Measurements from ENCODE around the gene RBM45. TPM values are rescaled to one million over a fixed set of nuclear protein-coding genes. Genes with fewer than 3 reads are reported as not detected.

Gene RBM45, protein sequence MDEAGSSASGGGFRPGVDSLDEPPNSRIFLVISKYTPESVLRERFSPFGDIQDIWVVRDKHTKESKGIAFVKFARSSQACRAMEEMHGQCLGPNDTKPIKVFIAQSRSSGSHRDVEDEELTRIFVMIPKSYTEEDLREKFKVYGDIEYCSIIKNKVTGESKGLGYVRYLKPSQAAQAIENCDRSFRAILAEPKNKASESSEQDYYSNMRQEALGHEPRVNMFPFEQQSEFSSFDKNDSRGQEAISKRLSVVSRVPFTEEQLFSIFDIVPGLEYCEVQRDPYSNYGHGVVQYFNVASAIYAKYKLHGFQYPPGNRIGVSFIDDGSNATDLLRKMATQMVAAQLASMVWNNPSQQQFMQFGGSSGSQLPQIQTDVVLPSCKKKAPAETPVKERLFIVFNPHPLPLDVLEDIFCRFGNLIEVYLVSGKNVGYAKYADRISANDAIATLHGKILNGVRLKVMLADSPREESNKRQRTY
- total RNA-seq (2021; ENCODE audit: unreplicated experiment) = 7.4 TPM
- polyA plus RNA-seq (2012) = 4.3 and 5.8 TPM in 2 replicates
- Bru-seq, nascent RNA = percentile 61 among the genes with signal in this experiment
- BruChase-seq, experiment 1, labeled RNA remaining after a 6-hour chase = percentile 58 among the genes with signal in this experiment
- percentile 56 among the genes with signal in this experiment for BruChase-seq, experiment 2, labeled RNA remaining after a 2-hour chase
- long read RNA-seq, transcript RBM45-201 (10 exons, 1,785 nt) = major isoform, 8 of 21 reads
- long read RNA-seq, transcript RBM45-207 (10 exons, 1,788 nt) = minor isoform, 6 of 21 reads
- long read RNA-seq, partial matches to known transcripts = 4 of 21 reads
- long read RNA-seq, other reads (novel, unspliced or antisense) = 3 of 21 reads

DNA sequence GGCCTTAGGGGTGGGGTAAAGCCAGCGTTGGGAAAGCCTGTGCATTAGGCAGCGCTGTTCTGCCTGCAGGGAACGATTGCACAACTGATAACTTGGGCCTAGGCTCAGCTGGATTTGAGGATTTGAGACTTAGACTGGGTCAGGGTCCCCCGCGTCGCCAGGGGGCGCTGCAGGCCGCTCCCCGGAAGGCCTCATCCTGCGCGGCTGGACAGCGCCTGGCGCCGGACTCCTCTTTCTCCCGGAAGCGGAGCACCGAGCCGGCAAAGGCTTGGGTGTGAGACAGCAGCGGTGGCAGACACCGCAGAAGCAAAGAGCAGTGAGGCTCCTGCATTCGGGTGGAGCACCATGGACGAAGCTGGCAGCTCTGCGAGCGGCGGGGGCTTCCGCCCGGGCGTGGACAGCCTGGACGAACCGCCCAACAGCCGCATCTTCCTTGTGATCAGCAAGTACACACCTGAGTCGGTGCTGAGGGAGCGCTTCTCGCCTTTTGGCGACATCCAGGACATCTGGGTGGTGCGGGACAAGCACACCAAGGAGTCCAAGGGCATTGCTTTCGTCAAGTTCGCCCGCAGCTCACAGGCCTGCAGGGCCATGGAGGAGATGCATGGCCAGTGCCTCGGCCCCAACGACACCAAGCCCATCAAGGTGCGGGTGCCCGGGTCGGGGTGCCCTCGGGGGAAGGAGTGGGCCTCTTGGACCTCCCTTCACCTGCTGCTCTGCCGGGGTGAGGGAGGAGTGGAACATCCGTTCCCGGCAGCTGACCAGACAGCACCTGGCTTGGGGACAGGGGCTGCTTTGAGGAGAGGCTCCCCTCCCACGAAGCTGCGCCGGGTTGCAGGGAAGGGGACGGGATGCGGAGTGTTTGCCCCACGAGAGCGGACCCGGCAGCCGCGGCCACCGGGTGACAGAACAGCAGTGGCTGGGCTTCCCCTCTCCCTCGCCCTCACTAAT is at the start of gene RBM45:
RBM45 (plus strand) TSS at position 236 of the 951 bp plus-strand sequence; CDS start at position 346, 110 bp downstream.
- ChIA-PET CTCF (interaction anchor here (1.0 to 2.4 kb wide), 13 partner anchors 9 to 588 kb away, joined by 3 to 25 read pairs (median 4); no protein-coding TSS in a partner anchor), RAD21 (ENCODE audit: low non-redundant PET in 1 of 2, low total read pairs in 2 of 2, uncharacterized antibody in 2 of 2, unreplicated experiment in 2 of 2) (interaction anchor here in 1 of 2 experiments (0.7 kb wide), 1 partner anchor 128 kb away, joined by 3 read pairs; no protein-coding TSS in a partner anchor), POLR2A (interaction anchor here (1.0 to 2.3 kb wide), 2 partner anchors 300 to 302 kb away, joined by 3 to 11 read pairs; no protein-coding TSS in a partner anchor)
- H3K27me3 ChIP-seq (ENCODE audit: insufficient read depth, low read length) = no peaks in the 10 kb centered on the region
- H3K9me2 ChIP-seq (ENCODE audit: insufficient read depth) = no peaks in the 10 kb centered on the region
- no TSS peak for BruUV-seq (replicated peaks)
- peak; percentile 97 for ATAC-seq
- peak within 1 kb of the TSS; percentile 94 for H2AFZ ChIP-seq (ENCODE audit: low read depth, low read length, poor library complexity, severe bottlenecking)
- H3K79me2 ChIP-seq (ENCODE audit: insufficient read depth, low read length) = peaks cover 7% of the 10 kb centered on the region; the same call in 1 of the 2 replicates
- peak within 1 kb of the TSS; percentile 58 for H3K27ac ChIP-seq (ENCODE audit: low read depth, low read length)
- H3K9me3 ChIP-seq (ENCODE audit: control insufficient read depth in 1 of 2, insufficient read depth in 1 of 2, low read depth in 1 of 2, low read length in 2 of 2) = no peaks in the 10 kb centered on the region
- H3K4me3 ChIP-seq (replicated peaks in 1 of 2; ENCODE audit: low read depth in 1 of 2, low read length in 2 of 2) = peak within 1 kb of the TSS; percentile 77 to 97
- intact Hi-C loops (cut with micrococcal nuclease) = loop anchor here (1.0 to 5.0 kb wide), 2 partner anchors 130 to 302 kb away; no protein-coding TSS in a partner anchor
- H3K36me3 ChIP-seq (ENCODE audit: control insufficient read depth in 1 of 2, insufficient read depth in 2 of 2, low read length in 2 of 2) = 0 out of 4 replicates have a peak, but pooled peaks cover 0 to 1% of the 10 kb centered on the region in 2 experiments
- peaks cover 2 to 11% of the 10 kb centered on the region in 2 experiments; a peak in 1 of 4 replicates for H3K4me1 ChIP-seq (ENCODE audit: control insufficient read depth in 1 of 2, insufficient read depth in 2 of 2, low read length in 2 of 2)
- peak within 1 kb of the TSS; percentile 87 for H3K4me2 ChIP-seq (ENCODE audit: low read length)
- peak; percentile 87 for DNase-seq (ENCODE audit: low read depth, low spot score)
- peak within 1 kb of the TSS; percentile 73 for H3K9ac ChIP-seq (ENCODE audit: low read length)
- no peaks in the 10 kb centered on the region for H4K20me1 ChIP-seq (ENCODE audit: insufficient read depth)
- TF ChIP-seq CEBPB (IDR thresholded peaks at IDR 0.05; ENCODE audit: low read depth) = peak; percentile 98
- TF ChIP-seq CBX3 (IDR thresholded peaks at IDR 0.05; ENCODE audit: low read depth) = peak; percentile 99
- TF ChIP-seq ZFX (IDR thresholded peaks at IDR 0.05) = peak; percentile 87
- peak; percentile 83 for TF ChIP-seq YY1 (IDR thresholded peaks at IDR 0.05; ENCODE audit: extremely low read depth, insufficient replicate concordance, low read depth, low read length)
- TF ChIP-seq EZH2phosphoT487 (IDR thresholded peaks at IDR 0.05; ENCODE audit: borderline replicate concordance) = no peak
- TF ChIP-seq TCF7L2 (IDR thresholded peaks at IDR 0.05; ENCODE audit: borderline replicate concordance, extremely low read depth, insufficient read depth, insufficient read length) = peak; percentile 9
- TF ChIP-seq POLR2AphosphoS5 (IDR thresholded peaks at IDR 0.05; ENCODE audit: low read depth, low read length) = peak; percentile 96
- TF ChIP-seq REST (IDR thresholded peaks at IDR 0.05; ENCODE audit: low read depth) = peak; percentile 56
- TF ChIP-seq SP1 (IDR thresholded peaks at IDR 0.05; ENCODE audit: low read depth) = peak; percentile 54; the same call in 1 of the 2 replicates
- TF ChIP-seq, protein P1, sequence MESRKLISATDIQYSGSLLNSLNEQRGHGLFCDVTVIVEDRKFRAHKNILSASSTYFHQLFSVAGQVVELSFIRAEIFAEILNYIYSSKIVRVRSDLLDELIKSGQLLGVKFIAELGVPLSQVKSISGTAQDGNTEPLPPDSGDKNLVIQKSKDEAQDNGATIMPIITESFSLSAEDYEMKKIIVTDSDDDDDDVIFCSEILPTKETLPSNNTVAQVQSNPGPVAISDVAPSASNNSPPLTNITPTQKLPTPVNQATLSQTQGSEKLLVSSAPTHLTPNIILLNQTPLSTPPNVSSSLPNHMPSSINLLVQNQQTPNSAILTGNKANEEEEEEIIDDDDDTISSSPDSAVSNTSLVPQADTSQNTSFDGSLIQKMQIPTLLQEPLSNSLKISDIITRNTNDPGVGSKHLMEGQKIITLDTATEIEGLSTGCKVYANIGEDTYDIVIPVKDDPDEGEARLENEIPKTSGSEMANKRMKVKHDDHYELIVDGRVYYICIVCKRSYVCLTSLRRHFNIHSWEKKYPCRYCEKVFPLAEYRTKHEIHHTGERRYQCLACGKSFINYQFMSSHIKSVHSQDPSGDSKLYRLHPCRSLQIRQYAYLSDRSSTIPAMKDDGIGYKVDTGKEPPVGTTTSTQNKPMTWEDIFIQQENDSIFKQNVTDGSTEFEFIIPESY (IDR thresholded peaks at IDR 0.05; ENCODE audit: extremely low read depth, insufficient replicate concordance, low read length) = peak; percentile 52
- peak; percentile 96 for TF ChIP-seq ELF1 (IDR thresholded peaks at IDR 0.05; ENCODE audit: borderline replicate concordance, low read depth)
- TF ChIP-seq RAD21 (IDR thresholded peaks at IDR 0.05; ENCODE audit: low read depth) = peak; percentile 58

Data from HCT116 (cell line).